ENCODE results near the gene HAPSTR1. TPM values are rescaled to one million over a fixed set of nuclear protein-coding genes. Genes with fewer than 3 reads are reported as not detected.

The HAPSTR1 gene
- total RNA-seq, 2 donors from 2014 or later: 31.9 to 32.6 TPM

DNA sequence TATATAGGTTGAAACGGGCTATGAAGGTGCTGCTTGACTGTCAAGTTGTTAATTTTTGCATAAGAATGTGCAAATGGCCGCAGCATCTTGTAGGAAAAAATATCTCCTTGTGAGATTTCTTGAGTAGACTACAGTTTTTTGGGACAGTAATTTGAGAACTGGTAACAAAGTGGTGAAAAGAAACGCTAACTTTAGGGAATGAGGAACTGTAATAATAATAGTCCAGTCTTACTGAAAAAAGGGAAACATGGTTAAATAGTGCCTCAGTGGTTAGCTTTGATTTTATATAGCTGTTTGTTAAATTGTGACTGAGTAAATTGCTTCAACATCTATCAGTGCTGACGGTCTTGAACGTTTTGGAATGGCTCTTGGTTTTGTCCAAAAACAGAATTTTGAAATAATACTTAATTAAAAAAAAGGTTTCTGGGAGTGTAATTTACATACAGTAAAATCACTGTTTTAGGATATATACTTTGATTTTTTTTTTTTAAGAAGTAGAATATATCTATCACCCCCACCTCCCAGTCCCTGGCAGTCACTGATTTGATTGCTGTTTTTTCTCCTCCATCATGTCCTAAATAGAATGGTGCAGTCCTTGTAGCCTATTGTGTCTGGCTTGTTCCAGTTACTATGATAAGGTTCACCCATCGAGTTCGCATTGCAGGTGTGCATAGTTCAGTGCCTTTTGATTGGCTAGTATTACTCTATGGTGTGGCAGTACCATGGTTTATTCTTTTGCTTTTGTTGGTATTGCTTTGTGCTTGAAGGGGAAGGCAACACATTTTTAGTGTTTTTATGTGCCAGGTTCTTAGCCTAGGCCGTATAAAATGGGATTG is 2.8 kb downstream of the HAPSTR1 start:
- intact Hi-C loops (cut with DNase I): no loop called here
- peak overlapping the region in 1 of 4 donors; percentile 21 for H3K27ac ChIP-seq

GRCh38 chr16:9095171-9095570 is 3.7 kb downstream of the HAPSTR1 start:
- peak overlapping the region in 2 of 4 donors; percentile 17 to 34 for H3K27ac ChIP-seq
- ATAC-seq: no peak
- intact Hi-C loops (cut with DNase I): no loop called here

More for the DNA sequence above, 2.8 kb downstream of the HAPSTR1 start:
- no peaks in the 10 kb centered on the region for H3K36me3 ChIP-seq (replicated peaks in 1 of 2; ENCODE audit: insufficient read depth in 1 of 2, low read depth in 2 of 2)
- no peak overlapping the region for H3K4me3 ChIP-seq
- WGBS, 2 donors: 15 to 16% methylated on average over 8 of the region's 8 CpGs
- ATAC-seq: no peak
- no peak for TF ChIP-seq POLR2A (IDR thresholded peaks at IDR 0.05)
- TF ChIP-seq, protein P1, sequence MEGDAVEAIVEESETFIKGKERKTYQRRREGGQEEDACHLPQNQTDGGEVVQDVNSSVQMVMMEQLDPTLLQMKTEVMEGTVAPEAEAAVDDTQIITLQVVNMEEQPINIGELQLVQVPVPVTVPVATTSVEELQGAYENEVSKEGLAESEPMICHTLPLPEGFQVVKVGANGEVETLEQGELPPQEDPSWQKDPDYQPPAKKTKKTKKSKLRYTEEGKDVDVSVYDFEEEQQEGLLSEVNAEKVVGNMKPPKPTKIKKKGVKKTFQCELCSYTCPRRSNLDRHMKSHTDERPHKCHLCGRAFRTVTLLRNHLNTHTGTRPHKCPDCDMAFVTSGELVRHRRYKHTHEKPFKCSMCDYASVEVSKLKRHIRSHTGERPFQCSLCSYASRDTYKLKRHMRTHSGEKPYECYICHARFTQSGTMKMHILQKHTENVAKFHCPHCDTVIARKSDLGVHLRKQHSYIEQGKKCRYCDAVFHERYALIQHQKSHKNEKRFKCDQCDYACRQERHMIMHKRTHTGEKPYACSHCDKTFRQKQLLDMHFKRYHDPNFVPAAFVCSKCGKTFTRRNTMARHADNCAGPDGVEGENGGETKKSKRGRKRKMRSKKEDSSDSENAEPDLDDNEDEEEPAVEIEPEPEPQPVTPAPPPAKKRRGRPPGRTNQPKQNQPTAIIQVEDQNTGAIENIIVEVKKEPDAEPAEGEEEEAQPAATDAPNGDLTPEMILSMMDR (IDR thresholded peaks at IDR 0.05): no peak
- H3K9me3 ChIP-seq: no peaks in the 10 kb centered on the region
- DNase-seq: no peak
- no peaks in the 10 kb centered on the region for H3K27me3 ChIP-seq
- peaks cover 72% of the 10 kb centered on the region for H3K4me1 ChIP-seq

DNA sequence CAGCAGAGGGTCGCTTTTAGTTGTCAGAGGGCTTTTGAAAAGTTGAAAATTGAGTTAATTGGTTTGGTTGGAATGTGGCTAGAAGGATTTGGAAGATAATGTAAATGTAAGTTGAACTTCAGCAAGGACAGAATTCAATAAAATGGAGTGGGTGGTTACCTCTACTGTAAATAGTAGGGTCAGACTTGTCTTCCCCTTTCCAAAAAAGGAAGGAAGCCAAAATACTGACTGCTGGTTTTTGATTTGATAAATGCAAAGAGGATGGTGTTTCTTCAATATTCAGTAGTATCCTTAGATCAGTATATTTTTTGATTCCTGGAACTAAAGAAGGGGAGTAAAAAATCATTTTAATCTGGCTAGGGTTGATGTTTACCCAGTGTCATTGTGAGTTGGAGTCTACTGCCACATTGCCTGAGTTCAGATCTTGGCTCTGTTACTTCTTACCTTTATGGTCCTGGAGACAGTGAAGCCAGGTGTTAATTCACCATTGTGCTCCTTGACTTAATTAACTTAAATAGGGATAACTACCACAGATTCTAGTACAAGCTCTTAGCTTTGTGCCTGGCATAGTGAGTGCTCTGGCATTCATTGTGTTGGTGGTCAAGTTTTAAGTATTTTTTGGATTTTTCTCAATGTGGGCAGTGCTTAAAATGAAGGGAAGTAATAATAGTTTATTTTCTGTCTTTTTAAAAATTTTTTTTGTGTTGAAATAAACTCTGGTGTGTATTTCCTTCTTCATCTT is 4.4 kb downstream of the HAPSTR1 start:
- intact Hi-C loops (cut with DNase I): no loop called here
- no peaks in the 10 kb centered on the region for H3K27me3 ChIP-seq
- no peaks in the 10 kb centered on the region for H3K36me3 ChIP-seq (replicated peaks in 1 of 2; ENCODE audit: insufficient read depth in 1 of 2, low read depth in 2 of 2)
- H3K4me3 ChIP-seq: no peak overlapping the region
- 13 to 25% methylated on average over 1 of the region's 1 CpG for WGBS, 2 donors
- no peak for ATAC-seq
- no peak for TF ChIP-seq POLR2A (IDR thresholded peaks at IDR 0.05)
- TF ChIP-seq, protein P1 (IDR thresholded peaks at IDR 0.05): no peak
- peak overlapping the region in 2 of 4 donors; percentile 17 to 34 for H3K27ac ChIP-seq
- no peaks in the 10 kb centered on the region for H3K9me3 ChIP-seq
- peaks cover 77% of the 10 kb centered on the region for H3K4me1 ChIP-seq
- no peak for DNase-seq

More at GRCh38 chr16:9095171-9095570, 3.7 kb downstream of the HAPSTR1 start:
- H3K27me3 ChIP-seq: no peaks in the 10 kb centered on the region
- H3K4me3 ChIP-seq: no peak overlapping the region
- H3K9me3 ChIP-seq: no peaks in the 10 kb centered on the region
- no peak for DNase-seq
- H3K36me3 ChIP-seq (replicated peaks in 1 of 2; ENCODE audit: insufficient read depth in 1 of 2, low read depth in 2 of 2): no peaks in the 10 kb centered on the region
- TF ChIP-seq POLR2A (IDR thresholded peaks at IDR 0.05): no peak
- TF ChIP-seq, protein P1 (IDR thresholded peaks at IDR 0.05): no peak
- H3K4me1 ChIP-seq: peaks cover 77% of the 10 kb centered on the region
- 4 to 10% methylated on average over 1 of the region's 1 CpG for WGBS, 2 donors

DNA sequence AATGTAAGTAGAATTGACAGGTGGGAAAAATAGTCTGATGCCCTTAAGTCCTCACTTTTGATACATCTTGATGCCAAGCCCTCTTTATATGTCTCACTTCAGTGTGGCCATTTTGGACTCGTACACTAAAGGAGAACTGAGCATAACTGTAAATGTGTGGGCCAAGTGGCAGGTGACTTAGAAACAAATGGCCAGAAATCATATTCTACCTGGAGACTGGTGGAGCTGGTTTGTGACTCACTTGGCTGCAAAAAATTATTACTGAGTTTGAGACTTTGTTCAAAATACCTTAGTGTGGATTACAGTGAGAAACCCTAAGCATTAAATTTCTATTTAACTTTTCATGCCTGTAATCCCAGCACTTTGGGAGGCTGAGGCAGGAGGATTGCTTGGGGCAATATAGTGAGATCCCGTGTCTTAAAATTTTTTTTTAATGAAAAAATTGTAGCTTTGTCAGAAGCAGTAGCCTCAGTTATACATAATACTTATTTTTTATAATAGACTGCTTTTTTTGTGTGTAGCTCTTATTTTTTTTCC is 5.0 kb downstream of the HAPSTR1 start:
- no peak overlapping the region for H3K27ac ChIP-seq
- H3K36me3 ChIP-seq (replicated peaks in 1 of 2; ENCODE audit: insufficient read depth in 1 of 2, low read depth in 2 of 2): no peaks in the 10 kb centered on the region
- ATAC-seq (no peak), DNase-seq (no peak)
- H3K27me3 ChIP-seq: no peaks in the 10 kb centered on the region
- WGBS, 2 donors: 65 to 69% methylated on average over 2 of the region's 2 CpGs
- TF ChIP-seq POLR2A (IDR thresholded peaks at IDR 0.05): no peak
- TF ChIP-seq, protein P1 (IDR thresholded peaks at IDR 0.05): no peak
- no peaks in the 10 kb centered on the region for H3K9me3 ChIP-seq
- no peak overlapping the region for H3K4me3 ChIP-seq
- H3K4me1 ChIP-seq: peaks cover 84% of the 10 kb centered on the region
- intact Hi-C loops (cut with DNase I): no loop called here

Data from body of pancreas (tissue), 4 donors.